ENCODE measurements around the gene SPATS2.

The SPATS2 gene

DNA sequence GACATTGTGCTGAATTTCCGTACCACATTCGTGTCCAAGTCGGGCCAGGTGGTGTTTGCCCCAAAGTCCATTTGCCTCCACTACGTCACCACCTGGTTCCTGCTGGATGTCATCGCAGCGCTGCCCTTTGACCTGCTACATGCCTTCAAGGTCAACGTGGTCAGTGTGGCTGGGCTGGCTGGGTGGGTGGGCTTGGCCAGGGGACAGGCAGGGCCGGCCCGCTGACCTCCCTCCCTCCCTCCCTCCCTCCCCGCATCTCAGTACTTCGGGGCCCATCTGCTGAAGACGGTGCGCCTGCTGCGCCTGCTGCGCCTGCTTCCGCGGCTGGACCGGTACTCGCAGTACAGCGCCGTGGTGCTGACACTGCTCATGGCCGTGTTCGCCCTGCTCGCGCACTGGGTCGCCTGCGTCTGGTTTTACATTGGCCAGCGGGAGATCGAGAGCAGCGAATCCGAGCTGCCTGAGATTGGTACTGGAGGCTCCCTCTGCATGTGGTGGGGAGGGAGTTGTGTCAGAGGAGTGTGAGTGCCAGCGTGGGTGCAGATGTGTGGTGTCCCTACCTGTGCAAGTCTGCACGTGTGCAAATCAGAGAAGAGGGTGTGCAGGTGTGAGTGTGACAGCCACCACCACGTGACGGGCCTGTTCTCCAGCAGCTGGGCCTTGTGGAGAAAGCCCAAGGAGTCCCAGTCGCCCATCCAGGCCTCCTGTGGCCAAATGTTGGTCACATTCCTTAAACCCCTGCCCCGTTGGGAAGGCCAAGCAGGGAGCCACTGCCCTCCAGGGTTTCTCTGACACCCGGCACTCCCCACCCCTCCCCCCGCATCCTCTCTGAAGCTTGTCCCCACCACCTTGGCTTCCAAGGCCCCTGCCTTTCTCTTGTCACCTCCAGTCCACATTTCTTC lies 176.9 kb downstream of the SPATS2 start:
- DNase-seq: no peak

DNA sequence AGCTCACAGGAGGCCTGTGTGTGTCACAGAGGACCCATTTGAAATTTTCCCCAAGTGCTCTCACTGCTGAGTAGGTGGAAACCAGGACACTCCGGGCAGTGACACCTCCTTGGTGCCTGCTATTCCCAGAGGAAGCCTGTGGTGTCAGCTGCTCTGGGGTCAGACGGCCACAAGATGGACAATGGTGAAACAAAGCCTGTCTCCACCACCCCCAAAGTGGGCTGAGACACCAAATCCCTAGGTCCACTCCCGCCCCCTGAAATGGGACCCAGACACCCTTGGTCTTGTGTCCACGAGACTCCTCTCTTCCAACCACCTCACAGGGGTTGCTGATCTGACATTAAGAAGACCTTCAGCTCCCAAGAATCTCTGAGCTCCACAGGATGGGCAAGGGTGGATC lies 178.6 kb downstream of the SPATS2 start:
- no peak for DNase-seq

DNA sequence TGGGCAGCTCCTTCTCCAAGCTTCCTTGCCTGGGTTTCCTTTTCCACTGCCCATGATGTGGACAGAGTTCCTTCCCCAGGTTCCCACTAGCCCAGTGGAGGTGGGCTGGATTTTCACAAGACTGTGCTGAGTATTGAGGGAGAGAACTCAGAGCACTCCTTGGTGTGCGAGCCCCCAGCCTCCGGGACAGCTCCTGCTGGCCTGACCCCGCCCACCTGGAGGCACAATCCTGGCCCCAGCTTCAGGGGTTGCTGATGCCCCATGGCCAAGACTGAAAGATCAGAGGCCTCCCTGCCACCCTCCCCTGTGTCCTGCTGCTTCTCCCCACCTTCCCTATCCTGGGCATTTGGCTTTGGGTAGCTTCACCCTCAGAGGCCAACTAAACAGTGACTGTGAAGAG lies 179.2 kb downstream of the SPATS2 start:
- DNase-seq: no peak

DNA sequence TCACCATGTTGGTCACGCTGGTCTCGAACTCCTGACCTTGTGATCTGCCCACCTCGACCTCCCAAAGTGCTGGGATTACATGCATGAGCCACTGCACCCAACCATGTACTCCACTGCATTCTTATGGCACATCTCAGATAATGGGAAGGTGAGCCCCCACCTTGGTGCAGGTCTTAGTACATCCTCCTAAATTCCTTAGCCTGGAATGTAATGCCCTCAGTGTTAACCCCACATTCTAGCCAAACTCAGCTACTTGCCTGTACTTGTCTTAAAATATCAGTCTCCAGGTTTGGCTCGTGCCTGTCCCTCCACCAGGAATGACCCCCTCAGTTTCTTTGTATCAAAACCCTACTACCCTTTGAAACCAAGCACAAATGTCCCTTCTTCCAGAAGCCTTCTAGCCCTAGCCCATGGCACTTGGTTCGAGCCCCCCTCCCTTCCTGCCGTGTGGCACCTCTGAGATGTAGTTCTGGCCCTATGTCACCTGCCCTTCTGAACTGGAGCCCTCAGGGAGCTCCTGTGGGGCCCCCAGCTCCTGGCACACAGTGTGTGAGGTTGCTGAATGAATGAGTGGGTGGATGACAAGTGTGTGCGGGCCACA lies 179.9 kb downstream of the SPATS2 start:
- DNase-seq: no peak

DNA sequence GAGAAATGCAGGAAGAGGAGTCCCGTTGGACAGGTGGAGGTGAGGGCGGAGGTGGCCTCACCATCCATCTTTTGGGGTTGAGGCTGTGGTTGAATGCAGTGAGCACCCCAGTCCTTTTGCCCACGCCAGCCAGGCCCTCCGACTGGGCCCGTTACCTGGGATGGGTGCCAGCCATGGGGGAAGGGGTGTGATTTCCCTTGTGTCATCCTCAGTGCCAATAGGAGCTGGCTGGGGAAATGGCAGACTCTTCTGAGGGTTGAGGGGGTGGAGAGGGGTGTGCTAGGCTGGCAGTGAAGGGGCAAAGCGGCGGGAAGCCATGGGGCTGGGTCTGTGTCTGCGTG lies 181.2 kb downstream of the SPATS2 start:
- no peak for DNase-seq

DNA sequence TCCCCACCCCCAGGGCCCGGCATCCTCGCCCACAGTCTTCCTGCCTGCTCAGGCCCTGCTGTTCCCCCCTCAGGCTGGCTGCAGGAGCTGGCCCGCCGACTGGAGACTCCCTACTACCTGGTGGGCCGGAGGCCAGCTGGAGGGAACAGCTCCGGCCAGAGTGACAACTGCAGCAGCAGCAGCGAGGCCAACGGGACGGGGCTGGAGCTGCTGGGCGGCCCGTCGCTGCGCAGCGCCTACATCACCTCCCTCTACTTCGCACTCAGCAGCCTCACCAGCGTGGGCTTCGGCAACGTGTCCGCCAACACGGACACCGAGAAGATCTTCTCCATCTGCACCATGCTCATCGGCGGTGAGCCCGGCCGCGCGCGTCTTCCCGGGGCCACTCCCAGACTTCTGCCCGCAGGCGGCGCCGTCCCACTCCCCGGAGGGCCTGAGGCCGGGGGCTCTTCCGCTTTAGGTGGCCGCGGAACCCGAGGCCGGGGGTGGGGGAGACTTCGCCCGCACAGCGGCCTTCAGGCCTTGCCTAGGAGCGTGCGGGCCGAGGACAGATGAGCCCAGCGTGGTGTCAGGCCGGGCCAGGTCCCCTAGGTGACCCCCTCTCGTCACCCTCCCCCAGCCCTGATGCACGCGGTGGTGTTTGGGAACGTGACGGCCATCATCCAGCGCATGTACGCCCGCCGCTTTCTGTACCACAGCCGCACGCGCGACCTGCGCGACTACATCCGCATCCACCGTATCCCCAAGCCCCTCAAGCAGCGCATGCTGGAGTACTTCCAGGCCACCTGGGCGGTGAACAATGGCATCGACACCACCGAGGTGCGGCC lies 181.8 kb downstream of the SPATS2 start:
- peak in 1 of 2 experiments; percentile 23 for DNase-seq

DNA sequence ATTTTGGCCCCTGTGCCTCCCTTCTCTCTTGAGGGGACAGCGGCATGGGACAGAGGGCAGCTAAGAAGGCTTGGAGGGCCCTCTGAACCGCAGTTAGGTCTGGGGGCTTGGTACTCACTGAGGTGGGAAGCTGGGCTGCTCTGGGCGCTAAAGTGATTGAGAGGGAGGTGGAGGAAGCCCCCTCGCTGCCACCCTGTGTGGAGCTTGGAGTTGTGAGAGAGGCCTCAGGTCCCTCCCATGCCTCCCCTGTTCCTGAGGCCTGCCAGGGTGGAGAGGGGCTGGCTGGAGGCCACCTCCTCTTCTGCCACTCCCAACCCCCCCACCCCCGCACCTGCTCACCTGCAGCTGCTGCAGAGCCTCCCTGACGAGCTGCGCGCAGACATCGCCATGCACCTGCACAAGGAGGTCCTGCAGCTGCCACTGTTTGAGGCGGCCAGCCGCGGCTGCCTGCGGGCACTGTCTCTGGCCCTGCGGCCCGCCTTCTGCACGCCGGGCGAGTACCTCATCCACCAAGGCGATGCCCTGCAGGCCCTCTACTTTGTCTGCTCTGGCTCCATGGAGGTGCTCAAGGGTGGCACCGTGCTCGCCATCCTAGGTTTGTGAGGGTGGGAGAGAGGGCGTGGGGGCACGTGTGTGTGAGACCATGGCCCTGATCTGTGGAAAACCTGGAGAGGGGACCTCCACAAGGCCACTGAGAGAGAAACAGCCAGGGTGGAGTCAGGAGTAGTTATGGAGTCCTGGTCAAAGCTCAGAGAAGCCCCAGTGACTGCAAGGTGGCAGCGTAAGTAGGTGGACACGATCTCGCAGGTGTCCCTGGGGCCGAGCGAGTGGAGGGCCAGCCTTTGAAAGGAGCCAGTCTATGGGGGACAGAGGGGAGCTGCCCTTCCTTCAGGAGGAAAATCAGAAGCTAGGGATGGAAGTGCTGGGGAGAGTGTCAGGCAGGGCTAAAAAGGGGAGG lies 182.8 kb downstream of the SPATS2 start:
- DNase-seq: no peak

DNA sequence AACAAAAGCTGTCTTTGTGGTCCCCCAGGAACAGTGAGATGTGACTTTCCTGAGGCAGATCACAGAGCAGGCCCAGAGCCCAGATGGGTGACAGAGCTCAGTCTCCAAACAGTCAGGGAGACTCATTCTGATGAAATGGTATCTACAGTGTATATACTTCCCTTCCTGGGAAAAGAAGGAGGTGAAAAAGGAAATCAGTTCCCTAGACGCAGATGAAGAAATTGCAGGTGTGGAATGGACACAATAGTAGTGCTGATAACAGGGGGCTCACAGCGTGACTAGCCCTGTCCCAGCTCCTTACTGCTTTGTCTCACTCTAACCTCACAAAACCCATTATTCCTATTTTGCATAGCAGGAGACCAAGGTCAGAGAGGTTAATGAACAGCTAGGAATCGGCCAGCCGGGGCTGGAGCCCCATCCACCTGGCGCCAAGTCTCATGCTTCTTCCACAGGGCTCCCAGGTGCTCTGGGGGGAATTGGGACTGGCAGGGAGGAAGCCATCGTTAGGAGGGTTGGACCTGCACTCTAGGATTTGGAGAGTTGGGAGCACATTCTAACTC lies 183.5 kb downstream of the SPATS2 start:
- no peak for DNase-seq

DNA sequence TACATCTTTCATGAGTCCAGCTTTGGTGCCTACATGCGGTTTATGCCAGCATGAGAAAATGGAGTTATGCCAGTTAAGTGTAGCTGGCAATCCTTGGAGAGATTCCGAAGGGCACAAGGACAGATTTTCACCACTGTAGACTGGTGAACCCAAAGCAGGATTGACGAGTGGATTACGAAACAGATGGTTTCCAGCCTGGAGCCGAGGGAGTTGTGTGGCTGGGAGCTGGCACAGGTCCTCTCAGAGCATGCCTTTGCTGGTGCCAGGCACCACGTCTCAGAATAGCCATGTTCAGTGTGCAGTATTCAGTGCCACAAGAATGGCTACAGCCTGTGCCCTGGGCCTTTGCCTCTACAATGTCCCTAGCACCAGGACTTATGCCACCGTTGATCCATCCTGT lies 184.8 kb downstream of the SPATS2 start:
- no peak for DNase-seq

DNA sequence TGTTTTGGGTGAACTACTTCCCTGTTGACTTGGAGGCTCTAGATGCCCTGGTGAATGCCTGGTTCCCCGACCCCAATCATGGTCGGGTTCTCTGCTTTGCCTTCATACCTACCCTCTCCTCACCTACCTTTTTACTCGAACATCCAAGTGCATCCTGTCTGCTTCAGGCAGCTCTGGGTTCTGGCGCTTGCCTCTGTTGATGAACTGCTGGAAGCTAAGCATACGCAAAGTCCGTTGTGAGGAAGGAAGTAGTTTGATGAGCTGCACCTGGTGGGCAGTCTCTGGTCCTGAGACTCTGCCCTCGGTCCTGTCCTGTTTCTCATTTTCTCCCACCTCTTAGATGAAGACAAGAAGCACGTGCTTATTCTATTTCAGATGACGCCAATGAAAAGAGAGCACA lies 185.2 kb downstream of the SPATS2 start:
- no peak for DNase-seq

DNA sequence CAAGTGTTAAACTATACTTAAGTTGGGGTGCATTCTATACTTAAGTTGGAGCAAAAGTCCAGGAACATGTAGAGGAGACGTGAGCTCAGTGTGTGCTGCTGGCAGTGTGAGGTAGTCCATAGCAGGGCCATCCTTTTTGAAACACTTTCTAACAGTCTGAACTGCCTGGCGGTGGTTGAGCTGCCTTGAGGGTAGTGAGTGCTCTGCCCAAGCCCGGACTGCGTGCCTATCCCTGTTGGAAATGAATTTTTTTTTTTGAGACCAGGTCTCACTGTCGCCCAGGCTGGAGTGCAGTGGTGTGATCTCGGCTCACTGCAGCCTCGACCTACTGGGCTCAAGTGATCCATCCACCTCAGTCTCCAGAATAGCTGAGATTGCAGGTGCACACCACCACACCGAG lies 185.6 kb downstream of the SPATS2 start:
- DNase-seq: no peak

DNA sequence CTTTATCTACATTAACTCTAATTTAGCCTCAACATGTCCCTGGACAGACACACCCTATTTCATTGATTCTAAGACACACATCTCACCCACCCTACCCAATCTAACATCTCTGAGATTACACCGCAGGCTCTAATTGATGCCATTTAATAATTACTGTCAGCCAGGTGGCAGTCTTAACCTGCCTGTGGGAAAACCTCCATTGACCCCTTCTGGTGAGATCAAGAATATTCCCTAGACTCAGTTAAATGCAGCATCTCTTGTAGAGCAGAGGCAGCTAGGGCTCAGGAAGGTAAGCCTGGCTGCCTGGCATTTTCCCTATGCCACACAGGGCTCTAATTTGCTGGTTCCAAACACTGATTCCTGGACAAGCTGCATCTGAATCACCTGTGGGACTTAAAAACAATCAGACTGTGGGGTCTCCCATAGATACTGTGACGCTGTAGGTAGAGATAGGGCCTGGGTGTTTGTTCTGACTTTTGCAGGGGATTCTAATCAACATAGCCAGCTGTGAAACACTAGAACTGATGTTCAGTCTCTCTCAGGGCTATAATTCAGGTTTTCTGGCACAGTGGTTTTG lies 186.3 kb downstream of the SPATS2 start:
- no peak for DNase-seq

DNA sequence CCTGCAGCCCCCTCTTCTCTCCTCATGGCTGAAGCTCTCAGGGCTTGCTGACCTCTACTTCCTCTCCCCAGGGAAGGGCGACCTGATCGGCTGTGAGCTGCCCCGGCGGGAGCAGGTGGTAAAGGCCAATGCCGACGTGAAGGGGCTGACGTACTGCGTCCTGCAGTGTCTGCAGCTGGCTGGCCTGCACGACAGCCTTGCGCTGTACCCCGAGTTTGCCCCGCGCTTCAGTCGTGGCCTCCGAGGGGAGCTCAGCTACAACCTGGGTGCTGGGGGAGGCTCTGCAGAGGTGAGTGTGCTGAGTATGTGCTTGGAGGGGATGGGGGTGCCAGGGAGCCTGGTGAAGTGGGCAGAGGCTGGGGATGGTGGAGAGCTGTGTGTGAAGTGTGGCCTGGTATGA lies 187.0 kb downstream of the SPATS2 start:
- no peak for DNase-seq

DNA sequence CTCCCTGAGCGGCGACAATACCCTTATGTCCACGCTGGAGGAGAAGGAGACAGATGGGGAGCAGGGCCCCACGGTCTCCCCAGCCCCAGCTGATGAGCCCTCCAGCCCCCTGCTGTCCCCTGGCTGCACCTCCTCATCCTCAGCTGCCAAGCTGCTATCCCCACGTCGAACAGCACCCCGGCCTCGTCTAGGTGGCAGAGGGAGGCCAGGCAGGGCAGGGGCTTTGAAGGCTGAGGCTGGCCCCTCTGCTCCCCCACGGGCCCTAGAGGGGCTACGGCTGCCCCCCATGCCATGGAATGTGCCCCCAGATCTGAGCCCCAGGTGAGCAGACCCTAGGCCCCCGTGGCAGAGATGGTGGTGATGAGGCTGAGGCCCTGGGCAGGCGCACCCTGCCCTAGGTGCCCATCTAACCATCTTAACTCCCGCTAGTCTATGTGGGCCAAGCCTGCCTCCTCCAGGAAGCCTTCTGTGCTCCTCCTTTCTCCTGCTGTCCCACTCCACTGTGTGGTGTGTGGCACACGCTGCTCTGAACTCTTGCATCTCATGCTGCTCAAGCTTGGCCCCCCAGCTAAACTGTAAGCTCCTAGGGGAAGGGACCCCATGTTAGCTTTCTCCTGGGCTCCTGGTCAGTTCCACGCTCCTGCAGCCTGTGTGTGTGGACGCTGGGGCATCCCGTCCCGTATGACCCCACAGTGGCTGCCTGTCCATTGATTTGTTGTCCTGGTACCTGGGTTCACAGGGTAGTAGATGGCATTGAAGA lies 188.5 kb downstream of the SPATS2 start:
- no peak for DNase-seq

DNA sequence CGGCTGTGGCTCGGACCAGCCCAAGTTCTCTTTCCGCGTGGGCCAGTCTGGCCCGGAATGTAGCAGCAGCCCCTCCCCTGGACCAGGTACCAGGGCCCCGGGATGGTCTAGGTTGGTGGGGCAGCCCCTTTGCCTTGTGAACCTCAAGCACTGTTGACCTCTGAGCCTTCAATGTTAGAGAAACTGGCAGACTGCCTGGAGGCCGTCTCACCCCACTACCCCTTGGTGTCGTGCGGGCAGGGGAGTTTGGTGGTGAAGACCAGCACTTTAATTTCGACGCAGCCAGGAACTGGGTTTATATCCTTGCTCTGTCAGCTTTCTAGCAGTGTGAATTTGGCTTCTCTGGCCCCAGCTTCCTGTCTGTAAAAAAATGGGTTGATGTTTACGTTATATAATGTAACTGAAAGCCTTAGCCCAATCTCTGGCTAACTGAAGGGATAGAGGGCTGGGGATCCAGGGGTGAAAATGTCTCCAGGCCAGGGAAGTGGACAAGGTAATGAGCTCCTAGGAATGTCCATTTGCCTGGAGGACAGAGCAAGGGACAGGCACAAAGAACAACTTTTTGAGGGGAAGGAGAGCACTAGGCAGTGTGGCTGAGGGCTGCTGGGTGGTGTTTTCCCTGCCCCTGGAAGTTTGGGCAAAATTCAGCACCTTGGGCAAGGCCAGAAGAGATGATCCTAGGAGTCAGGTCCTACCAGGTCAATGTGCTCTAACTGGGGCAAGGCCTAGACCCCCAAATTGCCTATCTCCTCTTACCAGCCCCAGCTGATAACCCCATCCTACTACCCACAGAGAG lies 189.3 kb downstream of the SPATS2 start:
- no peak for DNase-seq

DNA sequence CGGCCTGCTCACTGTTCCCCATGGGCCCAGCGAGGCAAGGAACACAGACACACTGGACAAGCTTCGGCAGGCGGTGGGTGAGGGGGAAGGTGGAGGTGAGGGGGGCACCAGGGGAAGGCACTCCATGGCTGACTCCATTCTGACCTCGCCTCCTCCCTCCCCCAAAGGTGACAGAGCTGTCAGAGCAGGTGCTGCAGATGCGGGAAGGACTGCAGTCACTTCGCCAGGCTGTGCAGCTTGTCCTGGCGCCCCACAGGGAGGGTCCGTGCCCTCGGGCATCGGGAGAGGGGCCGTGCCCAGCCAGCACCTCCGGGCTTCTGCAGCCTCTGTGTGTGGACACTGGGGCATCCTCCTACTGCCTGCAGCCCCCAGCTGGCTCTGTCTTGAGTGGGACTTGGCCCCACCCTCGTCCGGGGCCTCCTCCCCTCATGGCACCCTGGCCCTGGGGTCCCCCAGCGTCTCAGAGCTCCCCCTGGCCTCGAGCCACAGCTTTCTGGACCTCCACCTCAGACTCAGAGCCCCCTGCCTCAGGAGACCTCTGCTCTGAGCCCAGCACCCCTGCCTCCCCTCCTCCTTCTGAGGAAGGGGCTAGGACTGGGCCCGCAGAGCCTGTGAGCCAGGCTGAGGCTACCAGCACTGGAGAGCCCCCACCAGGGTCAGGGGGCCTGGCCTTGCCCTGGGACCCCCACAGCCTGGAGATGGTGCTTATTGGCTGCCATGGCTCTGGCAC lies 190.1 kb downstream of the SPATS2 start:
- DNase-seq: no peak

DNA sequence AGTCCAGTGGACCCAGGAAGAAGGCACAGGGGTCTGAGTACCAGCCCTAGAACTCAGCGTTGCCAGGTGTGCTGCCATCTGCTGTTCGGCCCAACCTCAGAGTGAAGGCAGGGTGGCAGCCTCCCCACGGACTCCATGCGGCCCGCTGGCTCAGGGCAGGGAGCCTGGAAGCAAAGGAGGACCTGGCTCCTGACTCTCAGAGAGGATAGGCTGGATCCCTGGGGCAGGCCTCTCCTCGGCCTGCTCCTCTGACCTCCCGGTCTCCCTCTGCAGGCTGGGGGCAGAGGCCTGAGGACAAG lies 190.6 kb downstream of the SPATS2 start:
- DNase-seq: no peak

DNA sequence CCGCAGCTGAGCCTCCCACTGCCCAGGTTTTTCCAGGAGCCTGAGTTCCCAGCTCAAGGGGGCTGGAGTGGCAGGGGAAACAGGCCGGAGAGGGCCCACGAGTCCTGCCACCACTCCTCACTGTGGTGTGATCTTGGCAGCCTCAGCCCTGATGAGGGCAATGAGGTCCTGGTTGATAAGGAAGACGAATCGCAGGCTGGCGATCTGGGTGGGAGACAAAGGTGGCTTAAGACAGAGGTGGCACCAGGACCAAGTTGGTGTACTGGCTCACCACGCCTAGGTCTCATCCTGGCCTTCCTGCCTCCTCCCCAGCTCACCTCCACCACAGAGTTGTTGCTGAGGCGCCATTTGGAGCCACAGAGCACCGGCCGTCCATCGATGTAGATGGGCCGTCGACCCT lies 191.3 kb downstream of the SPATS2 start:
- no peak for DNase-seq

DNA sequence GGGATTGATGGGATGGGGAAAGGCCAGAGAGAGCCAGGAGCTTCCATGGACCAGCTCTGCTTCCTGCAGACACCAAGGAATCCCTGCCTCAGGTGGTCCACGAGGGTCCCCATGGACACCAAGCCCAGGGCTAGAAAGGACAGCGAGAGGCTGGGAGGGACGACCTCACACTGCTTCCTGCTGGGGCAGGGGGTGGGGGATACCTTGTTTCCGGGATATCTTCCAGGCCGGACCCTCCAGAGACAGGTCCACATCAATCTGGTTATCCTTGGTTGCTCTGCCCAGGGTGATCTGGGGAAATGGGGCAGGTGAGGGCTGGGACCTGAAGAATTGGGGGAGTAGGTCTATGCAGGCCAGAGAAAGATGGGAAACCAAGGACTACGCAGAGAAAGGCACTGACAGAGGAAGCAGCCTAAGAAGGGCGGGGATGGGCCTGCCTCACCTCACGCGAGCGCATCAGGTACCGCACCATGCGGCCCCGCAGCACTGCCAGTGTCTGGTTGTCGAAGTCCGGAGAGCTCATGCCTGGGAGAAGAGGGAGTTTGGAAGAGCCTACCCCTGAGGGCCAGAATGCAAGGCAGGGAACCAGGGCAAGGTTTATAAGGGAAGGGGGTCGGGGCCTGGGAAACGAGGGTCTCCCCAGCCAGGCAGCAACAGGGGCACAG lies 191.9 kb downstream of the SPATS2 start:
- no peak for DNase-seq
